ENCODE data around the gene SGSH. TPM values are rescaled to one million over a fixed set of nuclear protein-coding genes. Genes with fewer than 3 reads are reported as not detected.

Gene SGSH
- total RNA-seq, 1 experiment from 2014 or later = 23.6 TPM

GRCh38 chr17:80220736-80221215 lies 643 bp upstream of the SGSH start:
- DNase-seq = no peak
- Histone ChIP-seq H3K27me3 (no peaks in the 10 kb centered on the region), H3K4me3 (peak overlapping the region; percentile 98), H3K36me3 (peaks cover 26% of the 10 kb centered on the region), H3K9me3 (no peaks in the 10 kb centered on the region)

- no peaks in the 10 kb centered on the region for H3K9me3 ChIP-seq
- peak overlapping the region; percentile 98 for H3K4me3 ChIP-seq
- H3K27me3 ChIP-seq = no peaks in the 10 kb centered on the region
- DNase-seq = no peak
- peaks cover 33% of the 10 kb centered on the region for H3K36me3 ChIP-seq
Measured at GRCh38 chr17:80219763-80220053, 425 bp downstream of the SGSH start.

- peak; percentile 81 for DNase-seq
- H3K36me3 ChIP-seq = peaks cover 38% of the 10 kb centered on the region
- no peaks in the 10 kb centered on the region for H3K9me3 ChIP-seq
- no peaks in the 10 kb centered on the region for H3K27me3 ChIP-seq
- H3K4me3 ChIP-seq = peak overlapping the region; percentile 98
Measured at GRCh38 chr17:80219013-80219762, 945 bp downstream of the SGSH start.

- H3K36me3 ChIP-seq = peaks cover 46% of the 10 kb centered on the region
- no peaks in the 10 kb centered on the region for H3K27me3 ChIP-seq
- DNase-seq = no peak
- no peaks in the 10 kb centered on the region for H3K9me3 ChIP-seq
- H3K4me3 ChIP-seq = no peak overlapping the region
Measured at GRCh38 chr17:80218391-80218790, 1.7 kb downstream of the SGSH start.

- Histone ChIP-seq H3K27me3 (no peaks in the 10 kb centered on the region), H3K4me3 (no peak overlapping the region), H3K9me3 (no peaks in the 10 kb centered on the region), H3K36me3 (peaks cover 47% of the 10 kb centered on the region)
- no peak for DNase-seq
Measured at GRCh38 chr17:80217703-80218362, 2.3 kb downstream of the SGSH start.

GRCh38 chr17:80216473-80217456 lies 3.4 kb downstream of the SGSH start:
- Histone ChIP-seq H3K9me3 (no peaks in the 10 kb centered on the region), H3K27me3 (no peaks in the 10 kb centered on the region), H3K36me3 (peaks cover 48% of the 10 kb centered on the region), H3K4me3 (no peak overlapping the region)
- no peak for DNase-seq

GRCh38 chr17:80214878-80215210 lies 5.3 kb downstream of the SGSH start:
- Histone ChIP-seq H3K9me3 (no peaks in the 10 kb centered on the region), H3K27me3 (no peaks in the 10 kb centered on the region), H3K4me3 (no peak overlapping the region), H3K36me3 (peaks cover 66% of the 10 kb centered on the region)
- no peak for DNase-seq

GRCh38 chr17:80214012-80214877 lies 5.9 kb downstream of the SGSH start:
- H3K4me3 ChIP-seq = no peak overlapping the region
- peaks cover 69% of the 10 kb centered on the region for H3K36me3 ChIP-seq
- no peak for DNase-seq
- no peaks in the 10 kb centered on the region for H3K27me3 ChIP-seq
- H3K9me3 ChIP-seq = no peaks in the 10 kb centered on the region

GRCh38 chr17:80213643-80213975 lies 6.5 kb downstream of the SGSH start:
- no peaks in the 10 kb centered on the region for H3K27me3 ChIP-seq
- peaks cover 67% of the 10 kb centered on the region for H3K36me3 ChIP-seq
- H3K4me3 ChIP-seq = no peak overlapping the region
- DNase-seq = no peak
- no peaks in the 10 kb centered on the region for H3K9me3 ChIP-seq

- no peak for DNase-seq
- Histone ChIP-seq H3K27me3 (no peaks in the 10 kb centered on the region), H3K4me3 (no peak overlapping the region), H3K36me3 (peaks cover 64% of the 10 kb centered on the region), H3K9me3 (no peaks in the 10 kb centered on the region)
Measured at GRCh38 chr17:80212962-80213642, 7.0 kb downstream of the SGSH start.

- no peak for DNase-seq
- Histone ChIP-seq H3K36me3 (peaks cover 60% of the 10 kb centered on the region), H3K4me3 (no peak overlapping the region), H3K27me3 (no peaks in the 10 kb centered on the region), H3K9me3 (no peaks in the 10 kb centered on the region)
Measured at GRCh38 chr17:80212511-80212910, 7.6 kb downstream of the SGSH start.

- H3K36me3 ChIP-seq = peaks cover 56% of the 10 kb centered on the region
- no peaks in the 10 kb centered on the region for H3K9me3 ChIP-seq
- no peaks in the 10 kb centered on the region for H3K27me3 ChIP-seq
- H3K4me3 ChIP-seq = no peak overlapping the region
- DNase-seq = no peak
Measured at GRCh38 chr17:80212109-80212508, 8.0 kb downstream of the SGSH start.

GRCh38 chr17:80210348-80211108 lies 9.6 kb downstream of the SGSH start:
- no peak for DNase-seq

GRCh38 chr17:80209765-80210164 lies 10.4 kb downstream of the SGSH start:
- no peak for DNase-seq
- Histone ChIP-seq H3K27me3 (no peaks in the 10 kb centered on the region), H3K4me3 (no peak overlapping the region), H3K36me3 (peaks cover 39% of the 10 kb centered on the region), H3K9me3 (no peaks in the 10 kb centered on the region)

More at GRCh38 chr17:80210348-80211108, 9.6 kb downstream of the SGSH start:
- Histone ChIP-seq H3K9me3 (no peaks in the 10 kb centered on the region), H3K36me3 (peaks cover 44% of the 10 kb centered on the region), H3K27me3 (no peaks in the 10 kb centered on the region), H3K4me3 (no peak overlapping the region)

GRCh38 chr17:80208050-80208449 lies 12.1 kb downstream of the SGSH start:
- Histone ChIP-seq H3K4me3 (no peak overlapping the region), H3K27me3 (no peaks in the 10 kb centered on the region), H3K36me3 (peaks cover 24% of the 10 kb centered on the region), H3K9me3 (no peaks in the 10 kb centered on the region)
- DNase-seq = no peak
